ENCODE results near the gene C1QTNF3.
"Not testable (repeated sequence)": the region's sequence is repeated elsewhere in the genome, so short reads cannot be mapped to it uniquely, and the experiment has no call there.

The C1QTNF3 gene, protein sequence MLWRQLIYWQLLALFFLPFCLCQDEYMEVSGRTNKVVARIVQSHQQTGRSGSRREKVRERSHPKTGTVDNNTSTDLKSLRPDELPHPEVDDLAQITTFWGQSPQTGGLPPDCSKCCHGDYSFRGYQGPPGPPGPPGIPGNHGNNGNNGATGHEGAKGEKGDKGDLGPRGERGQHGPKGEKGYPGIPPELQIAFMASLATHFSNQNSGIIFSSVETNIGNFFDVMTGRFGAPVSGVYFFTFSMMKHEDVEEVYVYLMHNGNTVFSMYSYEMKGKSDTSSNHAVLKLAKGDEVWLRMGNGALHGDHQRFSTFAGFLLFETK

DNA sequence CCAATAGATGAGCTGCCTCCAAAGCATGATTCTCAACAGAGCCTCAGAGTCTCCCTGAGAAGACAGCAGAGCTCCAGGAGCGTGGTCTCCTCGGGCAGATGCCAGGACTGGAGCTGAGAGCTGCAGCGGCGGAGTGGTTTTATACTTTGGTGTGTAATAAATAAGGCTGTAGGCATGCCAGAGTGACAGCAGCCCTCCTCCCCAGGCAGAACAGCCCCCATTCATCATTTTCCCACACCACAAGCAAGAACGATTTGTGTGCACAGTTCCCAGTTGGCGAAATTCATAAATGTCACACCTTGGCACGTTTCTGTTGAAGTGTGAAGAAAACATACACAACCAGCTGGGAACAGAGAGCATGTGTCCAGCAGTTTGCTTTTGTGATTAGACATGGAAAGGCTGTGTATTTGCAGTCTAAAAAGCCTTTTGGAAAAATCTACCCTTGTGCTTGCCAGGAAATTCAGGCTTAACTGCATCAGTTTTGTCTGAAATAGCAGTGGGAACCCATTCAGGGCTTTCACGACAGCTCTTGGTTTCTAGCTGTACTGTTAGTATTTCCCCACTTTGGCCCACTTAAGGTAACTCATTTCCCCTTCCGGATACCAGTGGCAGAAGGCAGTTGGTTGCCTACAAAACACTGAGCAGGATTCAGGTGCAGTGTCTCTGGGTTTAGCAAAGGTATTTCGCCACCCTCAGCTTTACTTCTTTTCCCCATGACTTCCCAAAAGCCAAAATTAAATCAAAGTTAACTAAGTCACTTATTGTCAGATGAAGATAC lies at the start of gene C1QTNF3:
Gene C1QTNF3 (minus strand): TSS at position 115 of the 778 bp plus-strand sequence. CDS start 88 bp downstream, at position 27.
- in situ Hi-C loops (cut with MboI; ENCODE audit: low sequenced_read_pairs), result no loop called here

DNA sequence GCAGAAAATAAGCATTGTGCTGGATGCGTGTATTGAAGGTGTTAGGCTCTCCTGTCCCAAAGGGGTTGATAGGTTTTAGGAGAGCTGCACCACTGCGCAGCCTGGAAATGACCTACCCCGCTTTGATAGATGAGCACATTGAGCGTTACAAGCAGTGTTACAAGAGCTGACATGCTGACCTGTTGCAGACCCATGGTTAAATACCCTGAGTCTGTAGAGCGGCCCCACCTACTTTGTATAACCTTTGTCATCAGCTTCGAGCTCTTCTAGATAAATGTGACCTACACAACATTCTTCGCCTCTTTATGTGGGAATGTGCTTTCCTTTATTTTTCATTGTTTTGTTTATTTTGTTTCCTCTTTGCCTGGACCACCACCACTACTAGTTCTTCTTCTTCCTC lies 48.0 kb upstream of the C1QTNF3 start:
- in situ Hi-C loops (cut with MboI; ENCODE audit: low sequenced_read_pairs), result not testable (repeated sequence)

DNA sequence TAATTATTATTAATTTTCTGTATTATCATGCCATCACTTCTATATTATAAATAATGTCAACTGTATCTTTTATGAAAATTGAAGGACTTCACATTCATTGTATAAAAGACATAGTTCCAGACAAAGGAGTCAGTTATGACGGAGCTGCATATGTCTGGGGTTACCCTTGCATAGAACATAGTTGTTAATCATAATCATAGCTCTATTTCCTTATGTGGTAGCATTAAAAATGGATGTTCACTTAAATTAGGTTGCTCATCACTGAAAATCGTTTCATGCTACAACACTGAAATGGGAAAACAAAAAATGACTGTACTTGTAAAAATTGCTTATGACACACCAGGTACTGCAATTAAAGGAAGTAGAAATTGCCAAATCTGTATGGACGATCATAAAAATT lies 46.8 kb upstream of the C1QTNF3 start:
- in situ Hi-C loops (cut with MboI; ENCODE audit: low sequenced_read_pairs), result not testable (repeated sequence)

DNA sequence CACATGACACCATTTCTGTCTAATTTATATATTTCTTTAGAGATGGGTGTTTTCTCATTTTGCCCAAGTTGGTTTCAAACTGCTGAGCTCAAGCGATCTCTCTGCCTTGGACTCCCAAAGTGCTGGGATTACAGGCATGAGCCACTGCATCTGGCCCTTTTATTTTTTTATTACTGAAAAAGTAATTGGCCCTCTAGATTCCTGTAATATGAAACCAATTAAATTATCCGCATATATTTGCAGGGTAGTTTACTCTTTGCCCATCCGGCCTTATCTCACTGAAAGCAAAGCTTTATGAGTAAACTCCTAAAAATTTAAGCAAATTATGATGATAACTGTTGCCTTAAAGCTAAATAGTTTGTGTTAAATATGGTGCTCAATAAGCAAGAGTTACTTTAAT lies 44.7 kb upstream of the C1QTNF3 start:
- in situ Hi-C loops (cut with MboI; ENCODE audit: low sequenced_read_pairs), result not testable (repeated sequence)

DNA sequence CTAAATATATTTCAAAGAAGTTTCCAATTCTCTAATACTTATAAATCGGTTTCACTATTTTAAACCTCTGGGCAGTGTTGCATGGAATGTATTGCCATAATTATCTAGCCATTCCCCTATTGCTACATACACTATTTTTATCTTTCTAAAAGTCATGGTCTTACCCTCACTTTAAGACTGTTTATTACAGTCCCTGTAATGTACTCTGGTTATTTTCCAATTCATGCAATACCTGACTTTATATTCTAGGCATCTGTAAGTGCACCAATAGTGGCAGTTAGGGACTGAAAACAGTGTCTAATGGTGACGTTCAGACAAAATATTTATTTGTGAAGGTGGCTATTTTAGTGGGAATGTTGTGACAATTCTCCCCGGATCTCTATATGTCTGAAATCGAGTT lies 40.9 kb upstream of the C1QTNF3 start:
- in situ Hi-C loops (cut with MboI; ENCODE audit: low sequenced_read_pairs), result not testable (repeated sequence)

DNA sequence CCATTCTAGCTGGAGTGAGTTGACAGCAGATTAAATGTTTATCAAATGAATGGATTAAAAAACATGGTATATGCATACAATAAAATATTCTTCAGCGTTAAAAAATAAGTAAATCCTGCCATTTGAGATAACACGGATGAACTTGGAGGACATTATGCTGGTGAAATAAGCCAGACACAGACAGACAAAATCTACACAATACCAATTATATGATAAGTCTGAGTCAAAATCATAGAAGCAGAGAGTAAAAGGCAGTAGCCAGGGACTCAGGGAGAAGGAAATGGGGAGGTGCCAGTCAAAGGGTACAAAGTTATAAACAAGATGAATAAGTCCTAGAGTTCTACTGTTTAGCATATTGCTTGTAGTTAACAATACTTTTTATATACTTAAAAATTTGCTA lies 36.5 kb upstream of the C1QTNF3 start:
- in situ Hi-C loops (cut with MboI; ENCODE audit: low sequenced_read_pairs), result not testable (repeated sequence)

DNA sequence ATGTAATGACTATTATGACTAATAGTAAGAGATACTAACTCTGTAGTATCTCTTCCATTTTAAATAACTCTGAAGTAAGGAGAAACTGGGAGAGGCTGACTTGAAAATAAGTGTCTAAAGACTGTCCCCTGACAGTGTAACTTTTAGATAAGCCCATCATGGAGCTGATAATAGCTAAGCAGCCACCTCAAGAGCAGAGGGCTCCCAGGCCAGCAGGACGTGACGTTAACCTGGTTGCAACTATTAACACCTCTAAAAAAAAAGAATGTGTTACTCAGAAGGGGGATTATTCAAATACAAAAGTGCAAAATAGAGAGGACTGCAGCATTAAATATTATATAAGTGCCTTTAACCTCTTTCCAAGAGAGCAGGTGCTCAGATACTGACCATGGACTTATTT lies 34.6 kb upstream of the C1QTNF3 start:
- in situ Hi-C loops (cut with MboI; ENCODE audit: low sequenced_read_pairs), result not testable (repeated sequence)

DNA sequence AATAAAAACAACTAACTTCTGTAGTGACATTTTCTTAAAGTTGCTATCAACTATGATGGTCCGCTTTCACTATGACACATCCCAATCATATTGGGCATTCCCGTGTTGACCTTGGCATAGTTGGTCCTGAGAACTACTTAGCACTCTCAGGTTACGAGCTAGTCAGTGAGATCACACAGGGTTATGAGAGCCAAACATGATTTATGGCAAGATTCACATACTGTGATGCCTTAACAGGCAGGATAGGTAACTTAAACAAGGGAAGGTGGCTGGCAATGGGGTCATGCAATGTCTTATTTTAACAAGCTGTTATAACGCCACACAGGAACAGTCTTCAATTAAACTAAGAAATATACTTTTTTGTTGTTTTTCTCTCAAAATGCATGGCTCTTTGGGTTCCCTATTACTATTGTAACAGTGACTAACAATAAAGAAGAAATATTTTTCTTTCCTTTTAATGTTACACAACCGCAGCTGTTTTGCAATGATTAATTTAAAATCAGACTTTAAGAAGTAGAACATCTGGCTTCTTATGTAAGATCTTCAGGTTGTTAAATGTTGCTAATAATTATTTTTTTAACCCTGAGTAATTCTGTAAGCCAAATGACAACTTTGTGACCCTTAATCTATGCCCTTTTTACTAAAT lies 33.8 kb upstream of the C1QTNF3 start:
- in situ Hi-C loops (cut with MboI; ENCODE audit: low sequenced_read_pairs), result not testable (repeated sequence)

DNA sequence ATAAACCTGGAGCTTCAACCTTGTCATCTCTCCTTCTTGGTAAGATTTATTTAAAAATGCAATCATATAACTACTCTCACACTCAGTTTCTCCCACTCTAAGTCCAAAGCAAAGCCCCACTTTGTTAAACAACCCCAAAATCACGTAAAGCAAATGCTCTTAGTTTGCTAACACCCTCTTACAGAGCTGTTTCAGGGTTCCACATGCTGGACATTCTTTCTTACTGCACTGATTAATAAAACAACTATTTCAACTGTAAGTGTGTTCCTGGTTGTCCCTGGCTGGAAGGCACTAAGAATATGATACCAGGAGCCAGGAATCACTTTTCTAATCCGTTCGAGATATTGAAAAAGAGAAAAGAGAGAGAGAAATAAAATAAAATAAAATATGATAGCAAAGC lies 31.5 kb upstream of the C1QTNF3 start:
- in situ Hi-C loops (cut with MboI; ENCODE audit: low sequenced_read_pairs), result not testable (repeated sequence)

DNA sequence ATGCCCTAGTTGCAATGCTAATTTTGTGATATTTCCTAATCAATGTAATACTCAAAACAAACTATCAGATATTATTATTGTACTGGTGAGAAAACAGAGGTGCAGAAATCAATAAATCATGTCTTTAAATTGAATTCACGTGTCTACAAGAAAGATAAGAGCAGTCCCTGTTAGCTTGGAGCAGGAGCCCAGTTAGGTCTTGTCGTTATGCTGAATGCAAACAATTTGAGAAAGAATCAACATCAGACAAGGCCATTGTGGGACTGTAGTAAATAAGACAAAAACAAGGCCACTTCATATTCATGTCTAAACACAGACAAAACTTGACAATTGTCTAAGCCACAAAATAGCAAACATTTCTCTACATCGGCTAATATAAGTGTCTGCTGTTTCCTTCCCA lies 31.1 kb upstream of the C1QTNF3 start:
- in situ Hi-C loops (cut with MboI; ENCODE audit: low sequenced_read_pairs), result not testable (repeated sequence)

DNA sequence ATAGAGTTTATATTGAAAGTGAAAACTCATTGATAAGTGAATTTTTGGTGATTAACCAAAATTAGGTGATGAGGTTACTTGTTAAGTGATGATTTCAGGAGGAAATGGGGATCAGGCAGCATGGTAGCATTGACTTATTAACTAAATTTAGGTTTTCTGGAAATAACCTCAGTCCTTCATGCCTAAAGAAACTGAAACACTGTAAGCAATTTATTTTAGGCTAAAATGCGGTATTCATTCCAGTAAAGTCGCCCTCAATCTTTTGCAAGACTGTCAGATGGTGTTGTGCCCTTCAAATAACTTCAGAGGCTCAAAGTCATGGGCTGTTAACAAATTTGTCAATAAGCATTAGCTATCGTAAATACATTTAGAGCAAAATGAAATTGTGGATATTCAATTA lies 27.6 kb upstream of the C1QTNF3 start:
- in situ Hi-C loops (cut with MboI; ENCODE audit: low sequenced_read_pairs), result not testable (repeated sequence)

DNA sequence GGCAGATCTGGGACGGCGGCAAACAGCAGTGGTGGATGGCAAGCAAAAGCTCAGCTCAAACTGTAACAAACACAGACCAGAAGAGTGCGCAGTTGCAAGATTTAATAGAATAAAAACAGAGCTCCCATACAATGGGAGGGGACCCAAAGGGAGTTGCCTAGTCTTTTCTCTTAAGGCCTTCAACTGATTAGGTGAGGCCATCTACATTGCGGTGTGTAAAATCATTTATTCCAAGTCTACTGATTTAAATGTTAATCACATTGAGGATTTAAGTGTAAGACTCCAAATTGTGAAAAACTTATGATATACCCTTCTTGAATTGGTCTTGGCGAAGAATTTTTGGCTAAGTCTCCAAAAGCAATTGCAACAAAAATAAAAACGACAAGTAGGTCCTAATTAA lies 21.6 kb upstream of the C1QTNF3 start:
- in situ Hi-C loops (cut with MboI; ENCODE audit: low sequenced_read_pairs), result no loop called here

DNA sequence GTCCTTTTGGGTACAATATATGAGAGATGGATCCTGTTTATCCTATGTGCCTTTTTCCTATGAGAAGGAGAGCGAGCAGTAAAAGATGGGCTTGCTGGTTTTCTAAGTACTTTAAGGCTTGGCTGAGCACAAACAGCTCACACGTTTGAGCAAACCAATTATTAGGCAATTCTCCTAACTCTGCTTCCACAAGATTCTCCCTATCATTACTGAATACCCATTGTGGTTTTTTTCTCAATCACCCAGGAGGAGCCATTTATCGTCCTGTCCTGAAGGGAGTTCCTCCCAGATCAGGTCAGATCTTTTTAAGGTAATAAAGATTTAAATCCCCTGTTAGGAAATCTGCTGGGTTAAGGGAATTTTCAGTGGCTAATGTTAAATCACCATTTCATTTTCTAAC lies 19.4 kb upstream of the C1QTNF3 start:
- in situ Hi-C loops (cut with MboI; ENCODE audit: low sequenced_read_pairs), result no loop called here

DNA sequence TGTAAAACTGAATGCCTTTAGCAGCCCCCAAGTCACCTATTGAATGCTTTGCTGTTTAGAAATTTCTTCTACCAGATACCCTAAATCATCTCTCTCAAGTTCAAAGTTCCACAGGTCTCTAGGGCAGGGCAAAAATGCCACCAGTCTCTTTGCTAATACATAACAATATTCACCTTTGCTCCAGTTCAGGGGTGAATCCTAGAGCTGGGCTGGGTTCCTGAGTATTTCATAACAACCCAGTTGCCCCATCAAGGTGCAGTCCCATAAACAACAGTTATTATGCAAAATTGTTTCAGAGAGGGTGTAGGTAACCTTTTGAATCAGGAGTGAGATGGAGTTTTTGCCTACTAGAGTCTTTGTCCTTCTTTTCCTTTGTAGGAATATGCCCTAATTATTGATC lies 19.0 kb upstream of the C1QTNF3 start:
- in situ Hi-C loops (cut with MboI; ENCODE audit: low sequenced_read_pairs), result no loop called here

DNA sequence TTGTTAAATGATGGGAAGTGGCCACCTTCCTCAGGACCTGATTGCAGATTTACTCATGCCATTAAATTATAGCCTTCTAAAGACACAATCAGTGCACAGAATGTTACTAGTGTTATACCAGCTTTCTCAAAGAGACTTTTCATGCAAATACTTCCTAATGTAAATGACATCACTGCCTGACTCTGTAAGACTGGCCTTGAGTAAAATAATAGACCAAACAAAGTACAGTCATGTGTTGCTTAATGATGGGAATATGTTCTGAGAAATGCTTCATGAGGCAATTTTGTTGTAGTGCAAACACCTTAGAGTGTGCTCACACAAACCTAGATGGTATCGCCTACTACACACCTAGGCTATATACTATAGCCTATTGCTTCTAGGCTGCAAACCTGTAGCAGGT lies 17.0 kb upstream of the C1QTNF3 start:
- in situ Hi-C loops (cut with MboI; ENCODE audit: low sequenced_read_pairs), result no loop called here

DNA sequence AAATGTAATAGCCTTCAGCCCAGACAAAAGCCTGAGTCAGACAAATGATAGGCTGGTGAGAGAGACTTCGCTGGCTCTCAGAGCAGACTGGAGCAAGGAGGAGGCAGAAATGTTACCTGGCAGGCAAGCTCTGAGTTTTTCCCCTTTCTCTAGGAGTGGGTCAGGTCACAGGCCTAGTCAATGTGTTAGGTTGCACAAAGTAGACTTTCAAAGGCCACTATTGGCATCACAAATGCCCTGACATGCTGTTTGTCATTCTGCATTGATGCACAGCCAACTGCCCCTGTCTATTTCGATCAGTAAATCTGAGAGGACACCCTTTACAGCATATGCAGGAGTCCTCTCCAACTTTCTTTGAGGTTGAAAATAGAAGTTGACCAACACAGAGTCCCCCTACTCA lies 15.5 kb upstream of the C1QTNF3 start:
- in situ Hi-C loops (cut with MboI; ENCODE audit: low sequenced_read_pairs), result no loop called here

DNA sequence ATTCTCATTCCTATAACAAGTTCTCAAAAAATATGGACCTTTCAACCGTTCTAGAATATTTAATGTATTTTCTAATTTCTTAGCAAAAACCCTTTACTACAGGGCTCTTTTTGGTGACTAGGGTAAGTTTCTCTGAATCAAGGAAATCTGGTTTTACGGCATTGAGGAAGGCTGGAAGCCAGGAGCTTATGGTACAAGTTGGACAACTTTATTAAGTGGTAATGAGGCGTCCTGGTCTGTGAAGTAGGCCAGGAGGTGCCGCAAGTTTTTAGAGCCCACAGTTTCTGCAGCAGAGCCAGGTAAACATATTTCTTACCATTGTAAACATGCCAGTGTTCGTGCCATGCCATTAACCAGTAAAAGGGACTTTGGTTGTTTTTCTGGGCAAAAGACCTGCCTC lies 14.6 kb upstream of the C1QTNF3 start:
- in situ Hi-C loops (cut with MboI; ENCODE audit: low sequenced_read_pairs), result no loop called here

DNA sequence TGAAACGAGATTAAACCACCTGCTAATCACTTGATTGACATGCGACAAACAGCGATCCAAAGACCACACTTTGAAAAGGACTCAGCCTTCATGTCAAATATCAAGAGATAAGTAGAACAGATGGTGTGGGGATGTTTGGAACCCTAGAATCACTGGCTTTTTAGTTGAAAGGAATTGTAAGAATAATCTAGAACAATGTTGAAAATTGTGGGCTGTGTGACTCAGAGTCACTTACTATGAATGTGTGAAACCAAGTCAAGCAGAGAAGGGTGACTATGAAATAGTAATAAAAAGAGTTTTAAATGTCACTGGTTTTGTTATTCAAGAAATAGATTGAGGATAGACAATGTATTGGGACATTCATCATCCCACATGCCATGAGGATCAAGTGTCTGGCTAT lies 14.1 kb upstream of the C1QTNF3 start:
- in situ Hi-C loops (cut with MboI; ENCODE audit: low sequenced_read_pairs), result no loop called here

DNA sequence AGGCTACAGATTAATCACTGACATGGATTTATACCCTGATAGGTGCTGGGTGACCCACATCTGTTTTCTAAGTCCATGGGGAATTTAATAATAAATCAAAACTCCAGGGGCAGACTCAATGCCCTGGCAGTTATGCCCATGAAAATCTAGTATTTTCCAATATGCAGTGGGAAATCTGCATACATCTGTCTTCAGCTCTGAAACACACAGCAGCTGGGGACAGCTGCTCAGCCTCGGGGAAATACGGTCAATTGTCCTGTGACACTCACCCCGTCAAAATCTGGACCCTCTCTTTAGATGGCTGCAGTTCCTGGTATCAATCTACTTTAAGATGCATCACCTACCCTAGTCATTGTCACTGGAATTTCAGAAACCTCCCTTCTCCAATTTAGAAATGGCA lies 12.7 kb upstream of the C1QTNF3 start:
- in situ Hi-C loops (cut with MboI; ENCODE audit: low sequenced_read_pairs), result no loop called here

DNA sequence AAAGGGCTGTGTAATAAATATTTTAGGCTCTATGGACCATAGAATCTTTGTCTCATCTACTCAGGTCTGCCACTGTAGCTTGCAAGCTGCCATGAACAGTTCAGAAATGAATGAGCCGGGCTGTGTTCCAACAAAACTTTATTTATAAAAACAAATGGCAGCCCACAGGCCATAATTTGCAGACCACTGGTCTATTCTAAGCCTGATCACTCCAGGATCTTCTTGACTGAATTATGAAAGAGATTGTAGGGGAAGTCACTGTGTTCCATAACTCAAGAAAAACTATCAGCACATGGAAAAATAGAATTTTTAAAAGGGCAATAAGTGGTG lies 11.4 kb upstream of the C1QTNF3 start:
- in situ Hi-C loops (cut with MboI; ENCODE audit: low sequenced_read_pairs), result no loop called here

DNA sequence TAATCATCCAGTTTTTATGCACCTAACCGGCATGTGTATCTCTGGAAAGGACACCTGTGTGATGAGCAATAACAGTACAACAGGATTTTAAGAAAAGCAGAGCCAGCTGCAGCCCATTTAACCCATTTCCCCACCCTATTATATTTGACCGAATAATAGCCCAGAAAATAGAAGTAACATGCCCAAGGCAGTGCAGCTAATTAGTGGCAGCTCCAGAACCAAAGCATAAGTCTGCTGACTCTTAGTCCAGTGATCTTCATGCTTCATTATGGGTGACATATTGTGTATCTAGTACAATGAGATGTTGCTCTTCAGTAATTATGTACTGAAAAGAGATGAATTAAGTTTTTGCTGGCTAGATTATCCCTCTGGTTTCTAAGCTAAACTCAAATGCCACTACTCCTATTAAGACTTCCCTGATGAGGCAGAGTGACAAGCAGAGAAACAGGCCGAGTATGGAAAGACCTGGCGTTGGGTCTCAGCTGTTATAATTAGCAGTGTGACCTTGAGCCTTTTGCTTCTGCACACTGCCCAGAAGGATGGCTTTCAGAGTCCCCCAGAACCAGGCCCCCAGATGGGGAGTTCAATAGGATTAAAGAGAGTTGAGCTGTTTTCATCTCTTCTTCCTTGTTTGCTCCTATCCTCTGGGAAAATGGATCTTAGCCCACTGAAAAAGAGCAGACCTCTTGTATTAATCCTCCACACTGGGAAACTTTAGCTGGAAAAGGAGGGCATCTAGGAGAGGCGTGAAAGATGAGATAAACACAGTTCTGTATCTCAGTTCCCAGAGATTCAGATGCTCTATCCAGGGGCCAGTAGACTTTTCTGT lies 10.8 kb upstream of the C1QTNF3 start:
- in situ Hi-C loops (cut with MboI; ENCODE audit: low sequenced_read_pairs), result no loop called here
